DOHH2 (cell line): ENCODE data around the gene KIF6.

Experiments
- EZH2phosphoT487 ChIP-seq: fragments of 200-600 bp; sonication (generic); IDR thresholded peaks from 2 replicates; pipeline ENCODE4 v1.6.1; 2017; ENCODE audit warnings: borderline replicate concordance, mild to moderate bottlenecking, antibody characterized with exemption, low read length, moderate library complexity, mixed read lengths
- TF ChIP-seq, protein P1 (sequence below): fragments of 200-600 bp; sonication (generic); IDR thresholded peaks from one replicate; pipeline ENCODE4 v1.5.1; 2014; ENCODE audit warnings: antibody characterized with exemption, mild to moderate bottlenecking, low read depth, low read length; ENCODE audit not compliant: poor library complexity, severe bottlenecking

DNA sequence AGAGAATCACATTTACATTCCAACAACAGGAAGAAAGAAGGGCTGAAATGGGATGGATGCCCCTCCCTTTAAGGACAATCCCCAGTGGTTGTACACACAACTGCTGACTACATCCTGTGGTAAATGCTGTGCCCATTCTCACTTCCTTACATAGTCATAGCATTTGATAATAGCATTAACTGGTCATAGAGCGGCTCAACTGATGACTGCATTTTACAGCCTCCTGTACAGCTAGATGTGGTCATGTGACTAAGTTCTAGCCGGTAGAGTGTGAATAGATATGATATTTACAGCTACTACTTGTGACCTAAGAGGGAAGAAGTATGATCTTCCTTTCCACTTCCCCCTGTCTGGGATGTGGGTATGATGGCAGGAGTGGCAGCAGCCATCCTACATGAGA, 435.7 kb downstream of the KIF6 start:
- TF ChIP-seq, protein P1, sequence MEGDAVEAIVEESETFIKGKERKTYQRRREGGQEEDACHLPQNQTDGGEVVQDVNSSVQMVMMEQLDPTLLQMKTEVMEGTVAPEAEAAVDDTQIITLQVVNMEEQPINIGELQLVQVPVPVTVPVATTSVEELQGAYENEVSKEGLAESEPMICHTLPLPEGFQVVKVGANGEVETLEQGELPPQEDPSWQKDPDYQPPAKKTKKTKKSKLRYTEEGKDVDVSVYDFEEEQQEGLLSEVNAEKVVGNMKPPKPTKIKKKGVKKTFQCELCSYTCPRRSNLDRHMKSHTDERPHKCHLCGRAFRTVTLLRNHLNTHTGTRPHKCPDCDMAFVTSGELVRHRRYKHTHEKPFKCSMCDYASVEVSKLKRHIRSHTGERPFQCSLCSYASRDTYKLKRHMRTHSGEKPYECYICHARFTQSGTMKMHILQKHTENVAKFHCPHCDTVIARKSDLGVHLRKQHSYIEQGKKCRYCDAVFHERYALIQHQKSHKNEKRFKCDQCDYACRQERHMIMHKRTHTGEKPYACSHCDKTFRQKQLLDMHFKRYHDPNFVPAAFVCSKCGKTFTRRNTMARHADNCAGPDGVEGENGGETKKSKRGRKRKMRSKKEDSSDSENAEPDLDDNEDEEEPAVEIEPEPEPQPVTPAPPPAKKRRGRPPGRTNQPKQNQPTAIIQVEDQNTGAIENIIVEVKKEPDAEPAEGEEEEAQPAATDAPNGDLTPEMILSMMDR: no peak
- TF ChIP-seq EZH2phosphoT487: no peak
